Left ventricle myocardium inferior (tissue), 1 donor: ENCODE results near the gene CERS6. TPM values are rescaled to one million over a fixed set of nuclear protein-coding genes. Genes with fewer than 3 reads are reported as not detected.
A peak's percentile ranks its signal among the peaks of the same experiment; 100 is the strongest.

Experiments used
- DNase-seq: peaks from one replicate; pipeline ENCODE4 v3.0.0-alpha.2; 2020
- H3K27ac ChIP-seq: fragments of 200-600 bp; replicated peaks from 2 replicates; pipeline ENCODE4 v1.8.0; 2021
- H3K27me3 ChIP-seq: fragments of 200-600 bp; 2 replicates; pipeline ENCODE4 v1.8.0; 2021; ENCODE audit warnings: low read depth
- H3K36me3 ChIP-seq: fragments of 200-600 bp; 2 replicates; pipeline ENCODE4 v1.8.0; 2021
- H3K4me1 ChIP-seq: fragments of 200-600 bp; 2 replicates; pipeline ENCODE4 v1.8.0; 2021
- H3K4me3 ChIP-seq: fragments of 200-600 bp; 2 replicates; pipeline ENCODE4 v1.8.0; 2021; ENCODE audit warnings: mild to moderate bottlenecking, moderate library complexity
- H3K9me3 ChIP-seq: fragments of 200-600 bp; replicated peaks from 2 replicates; pipeline ENCODE4 v1.8.0; 2021
- intact Hi-C: fragments of 100-400 bp; cut with micrococcal nuclease; formaldehyde crosslinking; loops from one replicate; pipeline ENCODE4 v1.11.0; 2022
- total RNA-seq: library from RNA; stranded (reverse); fragmentation: NEBNext Ultra II Directional; extraction: Animal tissue kit (Norgen Biotek cat#: 25700); gene quantifications from one replicate; pipeline ENCODE4 v1.2.1, GENCODE V29; 2021
- TF ChIP-seq, protein P1 (sequence below): fragments of 200-600 bp; IDR thresholded peaks from 2 replicates; pipeline ENCODE4 v1.8.0; 2021; ENCODE audit warnings: antibody characterized with exemption, mild to moderate bottlenecking, borderline replicate concordance
- donor health status: DM: no; HTN: yes; CAD: no; lungs with severe emphysema.

The CERS6 gene
- total RNA-seq, 1 donor from 2014 or later = 68.9 TPM

- Histone ChIP-seq H3K9me3 (no peaks in the 10 kb centered on the region), H3K27ac (no peak overlapping the region), H3K4me1 (peaks cover 61% of the 10 kb centered on the region), H3K4me3 (no peak overlapping the region), H3K27me3 (no peaks in the 10 kb centered on the region), H3K36me3 (no peaks in the 10 kb centered on the region)
- DNase-seq = no peak
- TF ChIP-seq, protein P1, sequence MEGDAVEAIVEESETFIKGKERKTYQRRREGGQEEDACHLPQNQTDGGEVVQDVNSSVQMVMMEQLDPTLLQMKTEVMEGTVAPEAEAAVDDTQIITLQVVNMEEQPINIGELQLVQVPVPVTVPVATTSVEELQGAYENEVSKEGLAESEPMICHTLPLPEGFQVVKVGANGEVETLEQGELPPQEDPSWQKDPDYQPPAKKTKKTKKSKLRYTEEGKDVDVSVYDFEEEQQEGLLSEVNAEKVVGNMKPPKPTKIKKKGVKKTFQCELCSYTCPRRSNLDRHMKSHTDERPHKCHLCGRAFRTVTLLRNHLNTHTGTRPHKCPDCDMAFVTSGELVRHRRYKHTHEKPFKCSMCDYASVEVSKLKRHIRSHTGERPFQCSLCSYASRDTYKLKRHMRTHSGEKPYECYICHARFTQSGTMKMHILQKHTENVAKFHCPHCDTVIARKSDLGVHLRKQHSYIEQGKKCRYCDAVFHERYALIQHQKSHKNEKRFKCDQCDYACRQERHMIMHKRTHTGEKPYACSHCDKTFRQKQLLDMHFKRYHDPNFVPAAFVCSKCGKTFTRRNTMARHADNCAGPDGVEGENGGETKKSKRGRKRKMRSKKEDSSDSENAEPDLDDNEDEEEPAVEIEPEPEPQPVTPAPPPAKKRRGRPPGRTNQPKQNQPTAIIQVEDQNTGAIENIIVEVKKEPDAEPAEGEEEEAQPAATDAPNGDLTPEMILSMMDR = no peak
- intact Hi-C loops = no loop called here
These were observed 137.6 kb downstream of the CERS6 start for GRCh38 chr2:168593713-168594112.

DNA sequence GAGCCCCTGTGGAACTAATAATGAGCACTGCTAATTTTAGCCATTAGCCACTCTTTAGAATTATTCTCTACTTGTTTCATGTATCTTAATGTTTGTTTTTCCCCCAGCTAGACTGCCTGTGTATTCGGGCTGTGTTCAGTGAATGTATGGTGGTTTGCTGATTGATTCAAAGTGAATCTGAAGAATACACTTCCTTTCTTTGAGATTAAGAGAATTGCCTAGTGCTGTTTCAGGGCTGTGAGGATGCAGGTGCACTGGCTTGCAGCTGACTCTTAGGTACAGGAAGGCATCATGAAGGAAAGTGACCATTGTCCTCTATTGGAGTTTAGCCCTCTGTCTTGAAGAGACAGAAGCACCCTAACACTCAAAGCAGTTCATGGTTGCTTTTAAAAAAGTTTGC, 138.7 kb downstream of the CERS6 start:
- peak overlapping the region; percentile 36 for H3K27ac ChIP-seq
- peaks cover 64% of the 10 kb centered on the region for H3K4me1 ChIP-seq

GRCh38 chr2:168596881-168597655, 141.0 kb downstream of the CERS6 start:
- H3K4me3 ChIP-seq = no peak overlapping the region
- no peak for DNase-seq
- H3K9me3 ChIP-seq = no peaks in the 10 kb centered on the region
- intact Hi-C loops = no loop called here
- H3K27me3 ChIP-seq = no peaks in the 10 kb centered on the region
- TF ChIP-seq, protein P1 = no peak
- H3K27ac ChIP-seq = no peak overlapping the region
- H3K36me3 ChIP-seq = no peaks in the 10 kb centered on the region
- H3K4me1 ChIP-seq = peaks cover 62% of the 10 kb centered on the region

More for the DNA sequence above, 138.7 kb downstream of the CERS6 start:
- H3K36me3 ChIP-seq = no peaks in the 10 kb centered on the region
- TF ChIP-seq, protein P1 = no peak
- no peak for DNase-seq
- H3K27me3 ChIP-seq = no peaks in the 10 kb centered on the region
- H3K9me3 ChIP-seq = no peaks in the 10 kb centered on the region
- H3K4me3 ChIP-seq = no peak overlapping the region
- intact Hi-C loops = no loop called here

- no peak for DNase-seq
- peaks cover 52% of the 10 kb centered on the region for H3K4me1 ChIP-seq
- no peaks in the 10 kb centered on the region for H3K27me3 ChIP-seq
- no peaks in the 10 kb centered on the region for H3K36me3 ChIP-seq
- H3K4me3 ChIP-seq = no peak overlapping the region
- peaks cover 5% of the 10 kb centered on the region for H3K9me3 ChIP-seq
- H3K27ac ChIP-seq = no peak overlapping the region
- TF ChIP-seq, protein P1 = no peak
- intact Hi-C loops = no loop called here
These were observed 143.7 kb downstream of the CERS6 start for GRCh38 chr2:168599738-168600137.

DNA sequence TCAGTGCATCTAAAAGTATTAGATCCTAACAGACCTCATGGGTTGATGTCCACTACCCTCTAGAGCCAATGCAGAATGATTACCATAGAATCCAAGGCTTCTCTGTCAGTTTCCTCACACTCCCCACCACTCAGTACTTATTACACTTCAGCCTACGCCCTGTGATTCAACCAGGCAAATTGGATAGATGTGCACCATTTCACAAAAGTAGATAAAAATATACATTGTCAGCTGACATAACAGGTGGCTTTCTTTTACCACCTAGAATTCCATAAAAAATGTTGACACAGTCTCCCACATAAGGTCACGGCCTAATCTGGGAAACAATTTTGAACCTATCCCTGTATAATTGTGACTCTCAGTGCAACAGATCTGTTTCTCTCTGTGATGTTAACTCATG, 144.9 kb downstream of the CERS6 start:
- no peak overlapping the region for H3K4me3 ChIP-seq
- intact Hi-C loops = no loop called here
- peaks cover 17% of the 10 kb centered on the region for H3K9me3 ChIP-seq
- H3K4me1 ChIP-seq = peaks cover 42% of the 10 kb centered on the region
- no peaks in the 10 kb centered on the region for H3K36me3 ChIP-seq
- H3K27me3 ChIP-seq = no peaks in the 10 kb centered on the region
- no peak overlapping the region for H3K27ac ChIP-seq
- DNase-seq = no peak
- TF ChIP-seq, protein P1 = no peak
